Spleen (tissue), 7 donors: ENCODE results near the gene FRMD7.
"Not testable (repeated sequence)": the region's sequence is repeated elsewhere in the genome, so short reads cannot be mapped to it uniquely, and the experiment has no call there.

ENCODE experiments used
- POLR2A ChIP-seq, 3 donors: fragments of 450-650 bp; IDR thresholded peaks; one replicate each; pipeline ENCODE4 v1.5.1; 2017; ENCODE audit warnings: antibody characterized with exemption in 3 of 3, mild to moderate bottlenecking in 1 of 3
- TF ChIP-seq, protein P1 (sequence below), 11 experiments: fragments of 200-600 bp in 7 of 11; fragments of 450-650 bp in 4 of 11; sonication (generic) in 4 of 11; IDR thresholded peaks in 8 of 11; conservative IDR thresholded peaks in 3 of 11; 1 replicate in 7 of 11; 2 replicates in 4 of 11; pipeline versions ENCODE4 v1.4.0 to v1.8.0; 2016 to 2021; ENCODE audit warnings: antibody characterized with exemption in 11 of 11, inconsistent platforms in 4 of 11, mild to moderate bottlenecking in 1 of 11
- donor health status: DM: no; HTN: no; CAD: no; lungs with moderate emphysema.
- donor health status: DM: no; HTN: no; CAD: no.
- donor health status: DM: no; HTN: no; CAD: no.

DNA sequence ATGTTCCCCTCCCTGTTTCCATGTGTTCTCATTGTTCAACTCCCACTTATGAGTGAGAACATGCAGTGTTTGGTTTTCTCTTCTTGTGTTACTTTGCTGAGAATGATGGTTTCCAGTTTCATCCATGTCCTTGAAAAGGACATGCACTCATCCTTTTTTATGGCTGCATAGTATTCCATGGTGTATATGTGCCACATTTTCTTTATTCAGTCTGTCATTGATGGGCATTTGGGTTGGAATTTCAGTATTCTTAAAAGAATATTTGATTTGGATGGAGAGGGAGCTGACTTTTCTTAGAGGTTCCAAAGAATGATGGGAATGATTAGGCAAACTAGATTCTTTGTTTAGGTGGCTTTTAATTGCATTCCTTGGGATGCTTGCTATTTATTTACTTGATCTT is 76.0 kb downstream of the FRMD7 start:
- TF ChIP-seq, protein P1, sequence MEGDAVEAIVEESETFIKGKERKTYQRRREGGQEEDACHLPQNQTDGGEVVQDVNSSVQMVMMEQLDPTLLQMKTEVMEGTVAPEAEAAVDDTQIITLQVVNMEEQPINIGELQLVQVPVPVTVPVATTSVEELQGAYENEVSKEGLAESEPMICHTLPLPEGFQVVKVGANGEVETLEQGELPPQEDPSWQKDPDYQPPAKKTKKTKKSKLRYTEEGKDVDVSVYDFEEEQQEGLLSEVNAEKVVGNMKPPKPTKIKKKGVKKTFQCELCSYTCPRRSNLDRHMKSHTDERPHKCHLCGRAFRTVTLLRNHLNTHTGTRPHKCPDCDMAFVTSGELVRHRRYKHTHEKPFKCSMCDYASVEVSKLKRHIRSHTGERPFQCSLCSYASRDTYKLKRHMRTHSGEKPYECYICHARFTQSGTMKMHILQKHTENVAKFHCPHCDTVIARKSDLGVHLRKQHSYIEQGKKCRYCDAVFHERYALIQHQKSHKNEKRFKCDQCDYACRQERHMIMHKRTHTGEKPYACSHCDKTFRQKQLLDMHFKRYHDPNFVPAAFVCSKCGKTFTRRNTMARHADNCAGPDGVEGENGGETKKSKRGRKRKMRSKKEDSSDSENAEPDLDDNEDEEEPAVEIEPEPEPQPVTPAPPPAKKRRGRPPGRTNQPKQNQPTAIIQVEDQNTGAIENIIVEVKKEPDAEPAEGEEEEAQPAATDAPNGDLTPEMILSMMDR (IDR thresholded peaks at IDR 0.05 in 8 of 11, conservative IDR thresholded peaks at IDR 0.05 in 3 of 11) = not testable (repeated sequence)
- TF ChIP-seq POLR2A (IDR thresholded peaks at IDR 0.05) = not testable (repeated sequence)
